GM10266 (cell line): ENCODE results near the gene PLCG2.

Source experiments
- DNase-seq: peaks from one replicate; pipeline ENCODE4 v3.0.0; 2012; ENCODE audit errors: extremely low spot score
- TF ChIP-seq, protein P1 (sequence below): IDR thresholded peaks from 2 replicates; pipeline ENCODE4 v1.5.1; 2012; ENCODE audit warnings: mild to moderate bottlenecking, low read depth; ENCODE audit not compliant: control insufficient read depth, insufficient read depth; ENCODE audit errors: missing control alignments

PLCG2 gene

DNA sequence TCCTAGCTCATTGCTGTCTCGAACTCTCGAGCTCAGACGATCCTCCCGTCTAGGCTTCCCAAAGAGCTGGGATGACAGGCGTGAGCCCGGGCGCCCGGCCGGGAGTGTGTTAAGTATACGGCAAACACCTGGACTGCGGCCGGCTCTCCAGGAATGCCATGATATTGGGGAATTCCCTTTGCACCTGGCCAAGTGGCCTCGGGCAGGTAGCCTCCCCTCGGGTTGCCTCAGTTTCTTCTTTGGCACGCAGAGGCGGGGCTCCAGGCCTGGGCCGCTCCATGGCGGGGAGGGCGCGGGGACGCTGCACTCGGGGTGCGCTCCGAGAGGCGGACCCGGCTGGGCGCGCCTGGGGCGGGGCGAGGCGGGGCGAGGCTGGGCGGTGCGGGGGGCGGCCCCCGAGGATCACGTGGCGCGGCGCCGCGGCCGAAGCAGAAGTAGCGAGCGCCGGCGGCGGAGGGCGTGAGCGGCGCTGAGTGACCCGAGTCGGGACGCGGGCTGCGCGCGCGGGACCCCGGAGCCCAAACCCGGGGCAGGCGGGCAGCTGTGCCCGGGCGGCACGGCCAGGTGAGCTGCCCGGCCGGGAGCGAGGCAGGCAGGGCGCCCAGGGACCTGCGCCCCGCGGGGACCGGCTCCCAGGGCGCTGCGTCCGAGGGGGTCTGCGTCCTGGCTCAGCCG, at the start of gene PLCG2:
Gene PLCG2 (plus strand): TSS at position 431 of the 675 bp plus-strand sequence. CDS start 6,699 bp downstream, outside the sequence.
- TF ChIP-seq, protein P1, sequence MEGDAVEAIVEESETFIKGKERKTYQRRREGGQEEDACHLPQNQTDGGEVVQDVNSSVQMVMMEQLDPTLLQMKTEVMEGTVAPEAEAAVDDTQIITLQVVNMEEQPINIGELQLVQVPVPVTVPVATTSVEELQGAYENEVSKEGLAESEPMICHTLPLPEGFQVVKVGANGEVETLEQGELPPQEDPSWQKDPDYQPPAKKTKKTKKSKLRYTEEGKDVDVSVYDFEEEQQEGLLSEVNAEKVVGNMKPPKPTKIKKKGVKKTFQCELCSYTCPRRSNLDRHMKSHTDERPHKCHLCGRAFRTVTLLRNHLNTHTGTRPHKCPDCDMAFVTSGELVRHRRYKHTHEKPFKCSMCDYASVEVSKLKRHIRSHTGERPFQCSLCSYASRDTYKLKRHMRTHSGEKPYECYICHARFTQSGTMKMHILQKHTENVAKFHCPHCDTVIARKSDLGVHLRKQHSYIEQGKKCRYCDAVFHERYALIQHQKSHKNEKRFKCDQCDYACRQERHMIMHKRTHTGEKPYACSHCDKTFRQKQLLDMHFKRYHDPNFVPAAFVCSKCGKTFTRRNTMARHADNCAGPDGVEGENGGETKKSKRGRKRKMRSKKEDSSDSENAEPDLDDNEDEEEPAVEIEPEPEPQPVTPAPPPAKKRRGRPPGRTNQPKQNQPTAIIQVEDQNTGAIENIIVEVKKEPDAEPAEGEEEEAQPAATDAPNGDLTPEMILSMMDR = no peak
- peak; percentile 94 for DNase-seq

DNA sequence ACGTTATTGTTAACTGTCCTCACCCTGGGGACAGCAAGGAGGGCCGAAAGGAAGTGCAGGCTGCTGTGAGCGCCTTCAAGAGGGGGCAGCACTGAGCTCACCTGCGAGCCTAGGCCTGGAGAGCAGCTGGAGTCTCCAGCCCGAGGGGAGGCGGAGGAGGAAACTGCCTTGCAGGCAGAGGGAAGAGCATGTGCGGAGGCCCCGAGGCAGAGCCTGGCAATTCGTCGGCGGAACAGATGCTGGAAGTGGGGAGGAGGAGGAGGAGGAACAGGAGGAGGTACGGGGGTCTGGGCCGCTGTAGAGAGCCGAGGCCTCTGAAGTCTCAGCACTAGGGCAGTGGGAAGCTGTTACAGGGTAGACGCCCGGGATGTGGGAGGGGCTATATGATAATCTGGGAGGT, 49.6 kb upstream of the PLCG2 start:
- no peak for DNase-seq
- TF ChIP-seq, protein P1 = no peak

DNA sequence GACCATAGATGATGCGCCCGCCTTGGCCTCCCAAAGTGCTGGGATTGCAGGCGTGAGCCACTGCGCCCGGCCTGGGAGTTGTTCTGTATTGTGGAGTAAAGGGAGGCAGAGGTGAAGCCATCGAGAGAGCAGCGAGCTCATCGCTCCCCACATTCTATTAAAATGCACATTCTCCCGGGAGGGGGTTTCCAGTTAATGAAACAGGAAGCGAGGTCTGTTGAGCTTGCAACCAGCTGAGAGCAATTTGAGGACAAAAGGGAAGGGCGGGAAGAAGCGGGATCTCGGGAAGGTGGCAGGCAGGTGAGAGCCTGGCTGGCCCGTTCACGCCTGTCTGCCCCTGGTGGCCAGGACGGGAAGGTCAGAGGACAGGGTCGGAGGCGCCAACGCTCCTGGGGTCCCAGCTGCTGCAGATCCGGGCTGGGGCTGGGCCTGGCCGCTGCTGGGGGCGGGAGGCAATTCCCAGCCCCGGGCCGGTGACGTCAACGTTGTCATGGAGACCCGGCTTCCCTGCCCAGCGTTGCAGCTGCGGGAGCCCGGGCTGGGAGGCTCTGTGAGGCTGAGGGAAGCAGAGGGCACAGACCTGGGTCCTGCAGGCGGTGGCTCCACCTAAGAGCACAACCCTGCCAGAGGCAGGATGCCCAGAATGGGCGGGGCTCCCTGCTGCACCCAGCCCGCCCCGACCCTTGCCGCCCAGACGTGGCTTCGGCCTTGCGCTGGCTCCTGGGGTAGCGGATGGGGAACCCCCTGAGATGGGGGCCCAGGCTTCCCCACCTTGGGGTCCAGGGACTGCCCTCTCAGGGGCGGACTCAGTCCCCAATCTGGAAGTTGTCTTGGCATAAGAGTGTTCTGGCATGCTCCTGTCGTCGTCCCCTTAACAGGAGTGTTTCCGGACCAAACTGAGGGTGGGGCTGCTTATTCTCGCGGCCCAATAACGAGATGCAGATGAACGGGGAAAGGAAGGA, 48.7 kb upstream of the PLCG2 start:
- TF ChIP-seq, protein P1 = peak; percentile 73
- peak; percentile 65 for DNase-seq

DNA sequence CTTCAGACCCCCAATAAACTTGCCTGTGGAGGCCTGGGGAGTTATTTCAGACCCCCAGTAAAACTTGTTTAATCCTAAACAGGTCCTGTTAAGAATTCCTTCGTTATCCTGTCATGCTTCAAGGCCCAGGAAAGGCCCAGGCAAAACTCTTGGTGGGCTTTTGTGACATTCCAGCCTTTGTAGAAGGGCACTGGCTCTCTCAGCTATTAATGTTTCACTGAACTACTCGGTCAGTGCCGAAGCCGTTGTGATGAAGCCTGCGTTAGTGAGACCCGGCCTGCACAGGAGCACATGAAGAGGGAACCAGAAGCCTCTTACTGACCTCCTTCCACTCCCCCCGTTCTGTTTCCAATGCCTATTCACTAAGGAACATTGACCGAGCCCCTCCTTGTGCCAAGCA, 47.4 kb upstream of the PLCG2 start:
- no peak for DNase-seq
- TF ChIP-seq, protein P1 = no peak

DNA sequence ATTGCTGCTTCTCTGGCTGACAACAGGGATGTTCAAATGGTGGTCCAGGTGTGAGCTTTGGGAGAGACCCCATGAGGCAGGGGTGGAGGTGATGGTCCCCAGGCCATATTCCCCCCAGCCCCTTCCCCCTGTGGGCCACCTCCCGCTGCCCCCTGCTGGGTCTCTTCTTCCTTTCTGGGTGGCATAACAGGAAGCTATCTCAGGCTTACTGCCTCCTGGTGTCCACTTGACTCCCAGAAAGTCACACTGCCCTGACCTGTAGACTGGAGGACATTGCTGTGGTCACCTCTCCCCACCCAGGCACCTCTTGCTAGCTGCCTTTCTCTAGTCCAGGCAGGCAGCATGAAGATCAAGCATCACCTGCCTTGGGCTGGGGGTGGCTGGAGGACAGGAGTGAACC, 46.4 kb upstream of the PLCG2 start:
- TF ChIP-seq, protein P1 = no peak
- DNase-seq = no peak

DNA sequence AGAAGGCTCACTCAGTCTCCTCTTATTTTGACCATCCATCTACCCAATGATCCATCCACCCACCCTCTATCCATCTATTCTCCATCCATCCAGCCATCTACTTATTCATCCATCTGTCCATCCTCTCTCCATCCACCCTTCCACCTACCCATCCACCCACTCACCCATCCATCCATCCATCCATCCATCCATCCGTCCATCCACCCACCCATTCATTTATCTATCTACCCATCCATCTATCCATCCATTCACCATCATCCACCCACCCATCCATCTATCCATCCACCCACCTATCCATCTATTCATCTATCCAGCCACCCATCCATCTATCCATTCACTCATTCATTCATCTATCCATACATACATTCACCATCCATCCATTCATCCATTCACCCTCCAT, 45.8 kb upstream of the PLCG2 start:
- no peak for DNase-seq

More for the DNA sequence above, 45.8 kb upstream of the PLCG2 start:
- TF ChIP-seq, protein P1 = no peak
